GM12892 (cell line): ENCODE results near the gene HOXD8.

Source experiments
- POLR2A ChIP-seq: IDR thresholded peaks from 2 replicates; pipeline ENCODE4 v1.6.1; 2011; ENCODE audit warnings: low read depth, low read length, control low read depth
- POLR2AphosphoS5 ChIP-seq: IDR thresholded peaks from 2 replicates; pipeline ENCODE4 v1.6.1; 2011; ENCODE audit warnings: low read depth, low read length, control low read depth
- TAF1 ChIP-seq: IDR thresholded peaks from 2 replicates; pipeline ENCODE4 v1.6.1; 2011; ENCODE audit warnings: low read depth, mild to moderate bottlenecking, control low read depth, low read length, borderline replicate concordance

DNA sequence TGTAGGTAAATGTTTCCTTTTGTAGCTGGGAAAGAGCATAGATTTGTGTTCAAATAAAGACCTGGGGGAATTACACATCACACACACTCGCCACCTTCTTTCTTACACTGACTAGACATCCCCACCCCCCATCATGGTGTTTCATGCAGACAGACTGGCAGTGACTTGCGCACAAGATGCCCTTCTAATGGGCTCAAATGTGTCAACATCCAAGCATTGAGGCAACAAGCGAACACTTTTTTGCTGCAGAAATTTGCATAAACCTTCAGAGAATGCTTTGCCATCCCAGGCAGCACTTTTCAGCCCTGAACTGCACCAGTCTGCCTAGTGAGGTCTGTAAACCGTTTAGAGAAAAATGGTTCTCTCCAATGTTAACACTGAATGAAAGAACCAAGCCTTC is 4.5 kb downstream of the HOXD8 start:
- TF ChIP-seq POLR2AphosphoS5 (no peak), POLR2A (no peak), TAF1 (no peak)
